Measurements from ENCODE around the gene SLC4A9.

SLC4A9 gene

GRCh38 chr5:140360681-140361479, 886 bp downstream of the SLC4A9 start:
- Histone ChIP-seq H3K27ac (ENCODE audit: low read depth, low read length) (no peak overlapping the region), H3K36me3 (ENCODE audit: control insufficient read depth in 1 of 2, insufficient read depth in 2 of 2, low read length in 2 of 2) (no peaks in the 10 kb centered on the region), H3K4me3 (ENCODE audit: low read depth in 1 of 2, low read length in 2 of 2) (no peak overlapping the region), H3K9ac (ENCODE audit: low read depth in 1 of 2, low read length in 2 of 2) (no peak overlapping the region), H3K27me3 (ENCODE audit: control insufficient read depth in 1 of 2, insufficient read depth in 2 of 2, low read length in 2 of 2) (no peaks in the 10 kb centered on the region), H3K4me1 (ENCODE audit: control insufficient read depth in 1 of 2, insufficient read depth in 2 of 2, low read length in 2 of 2) (peaks cover 9 to 19% of the 10 kb centered on the region in 2 donors), H3K9me3 (ENCODE audit: control insufficient read depth in 1 of 2, low read length in 2 of 2) (no peaks in the 10 kb centered on the region)

GRCh38 chr5:140361901-140362300, 1.9 kb downstream of the SLC4A9 start:
- Histone ChIP-seq H3K36me3 (ENCODE audit: control insufficient read depth in 1 of 2, insufficient read depth in 2 of 2, low read length in 2 of 2) (no peaks in the 10 kb centered on the region), H3K4me3 (ENCODE audit: low read depth in 1 of 2, low read length in 2 of 2) (no peak overlapping the region), H3K9me3 (ENCODE audit: control insufficient read depth in 1 of 2, low read length in 2 of 2) (no peaks in the 10 kb centered on the region), H3K4me1 (ENCODE audit: control insufficient read depth in 1 of 2, insufficient read depth in 2 of 2, low read length in 2 of 2) (peaks cover 9 to 19% of the 10 kb centered on the region in 2 donors), H3K27me3 (ENCODE audit: control insufficient read depth in 1 of 2, insufficient read depth in 2 of 2, low read length in 2 of 2) (no peaks in the 10 kb centered on the region), H3K9ac (ENCODE audit: low read depth in 1 of 2, low read length in 2 of 2) (no peak overlapping the region), H3K27ac (ENCODE audit: low read depth, low read length) (no peak overlapping the region)

- peaks cover 6 to 19% of the 10 kb centered on the region in 2 donors for H3K4me1 ChIP-seq (ENCODE audit: control insufficient read depth in 1 of 2, insufficient read depth in 2 of 2, low read length in 2 of 2)
- H3K4me3 ChIP-seq (ENCODE audit: low read depth in 1 of 2, low read length in 2 of 2), result no peak overlapping the region
- no peaks in the 10 kb centered on the region for H3K9me3 ChIP-seq (ENCODE audit: control insufficient read depth in 1 of 2, low read length in 2 of 2)
- H3K36me3 ChIP-seq (ENCODE audit: control insufficient read depth in 1 of 2, insufficient read depth in 2 of 2, low read length in 2 of 2), result no peaks in the 10 kb centered on the region
- no peak overlapping the region for H3K9ac ChIP-seq (ENCODE audit: low read depth in 1 of 2, low read length in 2 of 2)
- no peaks in the 10 kb centered on the region for H3K27me3 ChIP-seq (ENCODE audit: control insufficient read depth in 1 of 2, insufficient read depth in 2 of 2, low read length in 2 of 2)
- no peak overlapping the region for H3K27ac ChIP-seq (ENCODE audit: low read depth, low read length)
Observed at GRCh38 chr5:140362311-140362710, 2.3 kb downstream of the SLC4A9 start.

- peak overlapping the region in 1 of 2 donors; percentile 9 for H3K9ac ChIP-seq (ENCODE audit: low read depth in 1 of 2, low read length in 2 of 2)
- H3K4me1 ChIP-seq (ENCODE audit: control insufficient read depth in 1 of 2, insufficient read depth in 2 of 2, low read length in 2 of 2), result peaks cover 0 to 12% of the 10 kb centered on the region in 2 donors
- no peaks in the 10 kb centered on the region for H3K9me3 ChIP-seq (ENCODE audit: control insufficient read depth in 1 of 2, low read length in 2 of 2)
- no peaks in the 10 kb centered on the region for H3K27me3 ChIP-seq (ENCODE audit: control insufficient read depth in 1 of 2, insufficient read depth in 2 of 2, low read length in 2 of 2)
- H3K27ac ChIP-seq (ENCODE audit: low read depth, low read length), result no peak overlapping the region
- H3K36me3 ChIP-seq (ENCODE audit: control insufficient read depth in 1 of 2, insufficient read depth in 2 of 2, low read length in 2 of 2), result no peaks in the 10 kb centered on the region
- peak overlapping the region in 1 of 2 donors; percentile 61 for H3K4me3 ChIP-seq (ENCODE audit: low read depth in 1 of 2, low read length in 2 of 2)
Observed at GRCh38 chr5:140362875-140363630, 3.1 kb downstream of the SLC4A9 start.

DNA sequence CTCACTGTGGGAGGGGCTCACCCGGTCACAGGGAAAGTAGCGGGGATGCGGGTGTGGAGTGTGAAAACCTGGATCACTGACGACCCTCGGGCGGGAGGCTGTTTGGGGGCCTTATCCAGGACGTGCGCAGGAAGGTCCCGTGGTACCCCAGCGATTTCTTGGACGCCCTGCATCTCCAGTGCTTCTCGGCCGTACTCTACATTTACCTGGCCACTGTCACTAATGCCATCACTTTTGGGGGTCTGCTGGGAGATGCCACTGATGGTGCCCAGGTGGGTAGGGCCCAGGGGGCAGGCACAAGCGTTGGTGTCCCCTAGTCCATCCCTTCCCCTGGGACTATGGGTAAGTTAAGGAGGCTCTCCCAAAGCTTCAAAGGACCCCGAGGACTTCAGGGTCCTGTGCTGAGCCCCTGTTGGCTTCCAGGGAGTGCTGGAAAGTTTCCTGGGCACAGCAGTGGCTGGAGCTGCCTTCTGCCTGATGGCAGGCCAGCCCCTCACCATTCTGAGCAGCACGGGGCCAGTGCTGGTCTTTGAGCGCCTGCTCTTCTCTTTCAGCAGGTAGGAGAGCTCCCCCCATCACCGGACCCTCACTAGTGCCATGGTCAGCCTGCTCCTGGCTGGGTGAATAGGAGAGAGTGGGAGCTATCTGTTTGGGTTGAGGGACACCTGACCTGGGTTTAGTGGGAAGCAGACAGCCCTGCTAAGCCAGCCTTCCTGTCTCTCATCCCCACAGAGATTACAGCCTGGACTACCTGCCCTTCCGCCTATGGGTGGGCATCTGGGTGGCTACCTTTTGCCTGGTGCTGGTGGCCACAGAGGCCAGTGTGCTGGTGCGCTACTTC, 3.9 kb downstream of the SLC4A9 start:
- H3K9ac ChIP-seq (ENCODE audit: low read depth in 1 of 2, low read length in 2 of 2), result peak overlapping the region in 1 of 2 donors; percentile 9
- H3K4me1 ChIP-seq (ENCODE audit: control insufficient read depth in 1 of 2, insufficient read depth in 2 of 2, low read length in 2 of 2), result peaks cover 0 to 6% of the 10 kb centered on the region in 2 donors

DNA sequence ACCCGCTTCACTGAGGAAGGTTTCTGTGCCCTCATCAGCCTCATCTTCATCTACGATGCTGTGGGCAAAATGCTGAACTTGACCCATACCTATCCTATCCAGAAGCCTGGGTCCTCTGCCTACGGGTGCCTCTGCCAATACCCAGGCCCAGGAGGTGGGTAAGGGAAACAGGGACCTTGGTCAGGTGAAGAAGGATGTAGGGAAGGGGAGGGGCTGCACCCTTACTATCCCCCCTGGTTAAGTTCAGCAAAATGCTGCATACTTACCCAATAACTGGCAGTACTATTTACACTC, 4.4 kb downstream of the SLC4A9 start:
- H3K9ac ChIP-seq (ENCODE audit: low read depth in 1 of 2, low read length in 2 of 2), result no peak overlapping the region
- no peak overlapping the region for H3K4me3 ChIP-seq (ENCODE audit: low read depth in 1 of 2, low read length in 2 of 2)
- no peak overlapping the region for H3K27ac ChIP-seq (ENCODE audit: low read depth, low read length)
- H3K36me3 ChIP-seq (ENCODE audit: control insufficient read depth in 1 of 2, insufficient read depth in 2 of 2, low read length in 2 of 2), result no peaks in the 10 kb centered on the region
- no peaks in the 10 kb centered on the region for H3K9me3 ChIP-seq (ENCODE audit: control insufficient read depth in 1 of 2, low read length in 2 of 2)
- H3K27me3 ChIP-seq (ENCODE audit: control insufficient read depth in 1 of 2, insufficient read depth in 2 of 2, low read length in 2 of 2), result no peaks in the 10 kb centered on the region
- H3K4me1 ChIP-seq (ENCODE audit: control insufficient read depth in 1 of 2, insufficient read depth in 2 of 2, low read length in 2 of 2), result peaks cover 0 to 6% of the 10 kb centered on the region in 2 donors

More for the DNA sequence above, 3.9 kb downstream of the SLC4A9 start:
- no peaks in the 10 kb centered on the region for H3K27me3 ChIP-seq (ENCODE audit: control insufficient read depth in 1 of 2, insufficient read depth in 2 of 2, low read length in 2 of 2)
- peak overlapping the region in 1 of 2 donors; percentile 61 for H3K4me3 ChIP-seq (ENCODE audit: low read depth in 1 of 2, low read length in 2 of 2)
- H3K9me3 ChIP-seq (ENCODE audit: control insufficient read depth in 1 of 2, low read length in 2 of 2), result no peaks in the 10 kb centered on the region
- no peaks in the 10 kb centered on the region for H3K36me3 ChIP-seq (ENCODE audit: control insufficient read depth in 1 of 2, insufficient read depth in 2 of 2, low read length in 2 of 2)
- H3K27ac ChIP-seq (ENCODE audit: low read depth, low read length), result no peak overlapping the region

- no peak overlapping the region for H3K4me3 ChIP-seq (ENCODE audit: low read depth in 1 of 2, low read length in 2 of 2)
- H3K36me3 ChIP-seq (ENCODE audit: control insufficient read depth in 1 of 2, insufficient read depth in 2 of 2, low read length in 2 of 2), result no peaks in the 10 kb centered on the region
- H3K4me1 ChIP-seq (ENCODE audit: control insufficient read depth in 1 of 2, insufficient read depth in 2 of 2, low read length in 2 of 2), result peaks cover 0 to 6% of the 10 kb centered on the region in 2 donors
- H3K9me3 ChIP-seq (ENCODE audit: control insufficient read depth in 1 of 2, low read length in 2 of 2), result no peaks in the 10 kb centered on the region
- H3K27ac ChIP-seq (ENCODE audit: low read depth, low read length), result no peak overlapping the region
- H3K27me3 ChIP-seq (ENCODE audit: control insufficient read depth in 1 of 2, insufficient read depth in 2 of 2, low read length in 2 of 2), result no peaks in the 10 kb centered on the region
- H3K9ac ChIP-seq (ENCODE audit: low read depth in 1 of 2, low read length in 2 of 2), result no peak overlapping the region
Observed at GRCh38 chr5:140365282-140365681, 5.3 kb downstream of the SLC4A9 start.

DNA sequence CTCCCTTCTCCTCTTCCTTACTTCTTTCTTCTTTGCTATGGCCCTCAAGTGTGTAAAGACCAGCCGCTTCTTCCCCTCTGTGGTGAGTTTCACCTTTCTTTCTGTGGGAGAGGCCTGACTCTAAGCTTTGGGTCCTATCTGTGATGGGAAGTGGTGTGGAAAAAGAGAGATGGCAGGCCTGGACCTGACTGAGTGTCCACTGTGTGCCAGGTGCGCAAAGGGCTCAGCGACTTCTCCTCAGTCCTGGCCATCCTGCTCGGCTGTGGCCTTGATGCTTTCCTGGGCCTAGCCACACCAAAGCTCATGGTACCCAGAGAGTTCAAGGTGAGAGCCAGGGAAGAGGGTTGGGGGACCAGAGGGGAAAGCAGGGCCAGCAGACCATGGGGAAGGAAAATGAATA, 5.9 kb downstream of the SLC4A9 start:
- H3K36me3 ChIP-seq (ENCODE audit: control insufficient read depth in 1 of 2, insufficient read depth in 2 of 2, low read length in 2 of 2), result no peaks in the 10 kb centered on the region
- H3K27me3 ChIP-seq (ENCODE audit: control insufficient read depth in 1 of 2, insufficient read depth in 2 of 2, low read length in 2 of 2), result no peaks in the 10 kb centered on the region
- H3K4me1 ChIP-seq (ENCODE audit: control insufficient read depth in 1 of 2, insufficient read depth in 2 of 2, low read length in 2 of 2), result peaks cover 0 to 6% of the 10 kb centered on the region in 2 donors
- no peaks in the 10 kb centered on the region for H3K9me3 ChIP-seq (ENCODE audit: control insufficient read depth in 1 of 2, low read length in 2 of 2)
- no peak overlapping the region for H3K4me3 ChIP-seq (ENCODE audit: low read depth in 1 of 2, low read length in 2 of 2)
- H3K27ac ChIP-seq (ENCODE audit: low read depth, low read length), result no peak overlapping the region
- H3K9ac ChIP-seq (ENCODE audit: low read depth in 1 of 2, low read length in 2 of 2), result no peak overlapping the region

DNA sequence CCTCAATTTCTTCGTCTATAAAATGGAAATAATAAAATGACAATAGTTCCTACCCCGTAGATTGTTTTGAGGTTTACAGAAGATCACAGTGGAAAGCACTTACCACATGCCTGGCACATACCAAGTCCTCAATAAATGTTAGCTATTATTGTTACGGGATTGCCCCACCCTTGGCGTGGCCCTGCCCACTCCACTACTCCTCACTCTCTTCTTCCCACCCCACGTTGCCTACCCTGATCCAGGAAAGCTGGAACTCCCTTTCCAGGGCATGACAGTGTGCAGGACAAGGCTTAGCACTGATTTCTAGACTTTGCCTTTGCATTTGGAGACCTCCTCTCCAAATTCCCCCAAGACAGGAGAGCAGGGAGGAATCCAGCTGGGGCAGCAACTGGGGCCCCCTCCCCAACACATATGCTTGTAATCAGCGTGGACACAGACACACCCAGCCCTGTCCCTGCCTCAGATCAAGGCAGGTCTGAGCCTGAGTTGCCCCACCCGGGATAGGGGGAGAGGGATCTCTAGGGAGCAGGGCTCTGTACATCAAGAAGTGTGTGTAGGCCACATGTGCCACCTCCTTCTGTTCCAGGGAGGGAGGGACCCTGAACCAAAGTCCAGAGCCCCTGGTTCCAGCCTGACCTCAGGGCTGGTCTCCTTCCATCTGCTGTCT, 6.7 kb downstream of the SLC4A9 start:
- Histone ChIP-seq H3K4me3 (ENCODE audit: low read depth in 1 of 2, low read length in 2 of 2) (no peak overlapping the region), H3K36me3 (ENCODE audit: control insufficient read depth in 1 of 2, insufficient read depth in 2 of 2, low read length in 2 of 2) (no peaks in the 10 kb centered on the region), H3K4me1 (ENCODE audit: control insufficient read depth in 1 of 2, insufficient read depth in 2 of 2, low read length in 2 of 2) (peaks cover 1 to 6% of the 10 kb centered on the region in 2 donors), H3K27ac (ENCODE audit: low read depth, low read length) (no peak overlapping the region), H3K27me3 (ENCODE audit: control insufficient read depth in 1 of 2, insufficient read depth in 2 of 2, low read length in 2 of 2) (no peaks in the 10 kb centered on the region), H3K9me3 (ENCODE audit: control insufficient read depth in 1 of 2, low read length in 2 of 2) (no peaks in the 10 kb centered on the region), H3K9ac (ENCODE audit: low read depth in 1 of 2, low read length in 2 of 2) (no peak overlapping the region)
